ENCODE data around the gene TMEM225. TPM values are rescaled to one million over a fixed set of nuclear protein-coding genes. Genes with fewer than 3 reads are reported as not detected.

TMEM225 gene
- total and polyA plus RNA-seq, 7 donors = not detected

Other genes with a start within 250 kb of the TMEM225 start
- 1 to 10 TPM; 2.0 to 3.0 (median 2.6) TPM for gene SCN3B, start 231.0 kb downstream of the TMEM225 start, total RNA-seq
- gene SCN3B, start 231.0 kb downstream of the TMEM225 start, polyA plus RNA-seq = 1 to 10 TPM in 1 of 3 donors, under 1 TPM in 1, not detected in 1; 0.60 to 1.5 TPM
- 1 to 10 TPM; 6.1 to 7.1 (median 6.7) TPM for gene ZNF202, start 144.0 kb downstream of the TMEM225 start, total RNA-seq
- gene ZNF202, start 144.0 kb downstream of the TMEM225 start, polyA plus RNA-seq = 1 to 10 TPM; 1.2 to 8.1 (median 2.8) TPM
- not detected for gene OR6X1, start 131.2 kb downstream of the TMEM225 start, total RNA-seq
- gene OR6X1, start 131.2 kb downstream of the TMEM225 start, polyA plus RNA-seq = not detected
- not detected for gene OR6M1, start 79.3 kb downstream of the TMEM225 start, total RNA-seq
- gene OR6M1, start 79.3 kb downstream of the TMEM225 start, polyA plus RNA-seq = not detected
- not detected for gene OR8D4, start 16.5 kb upstream of the TMEM225 start, total RNA-seq
- gene OR8D4, start 16.5 kb upstream of the TMEM225 start, polyA plus RNA-seq = under 1 TPM in 1 of 3 donors, not detected in 2; 0.03 TPM
- not detected for gene OR4D5, start 53.9 kb upstream of the TMEM225 start, total RNA-seq
- not detected for gene OR4D5, start 53.9 kb upstream of the TMEM225 start, polyA plus RNA-seq
- gene OR6T1, start 58.2 kb upstream of the TMEM225 start, total RNA-seq = not detected
- not detected for gene OR6T1, start 58.2 kb upstream of the TMEM225 start, polyA plus RNA-seq
- not detected for gene OR10S1, start 92.1 kb upstream of the TMEM225 start, total RNA-seq
- not detected for gene OR10S1, start 92.1 kb upstream of the TMEM225 start, polyA plus RNA-seq
- gene OR10G6, start 109.5 kb upstream of the TMEM225 start, total RNA-seq = not detected
- gene OR10G6, start 109.5 kb upstream of the TMEM225 start, polyA plus RNA-seq = not detected
- under 1 TPM in 1 of 4 donors, not detected in 3; 0.71 TPM for gene OR10G4, start 127.3 kb upstream of the TMEM225 start, total RNA-seq
- under 1 TPM in 1 of 3 donors, not detected in 2; 0.03 TPM for gene OR10G4, start 127.3 kb upstream of the TMEM225 start, polyA plus RNA-seq
- not detected for gene OR10G9, start 137.3 kb upstream of the TMEM225 start, total RNA-seq
- not detected for gene OR10G9, start 137.3 kb upstream of the TMEM225 start, polyA plus RNA-seq
- not detected for gene OR10G8, start 141.1 kb upstream of the TMEM225 start, total RNA-seq
- gene OR10G8, start 141.1 kb upstream of the TMEM225 start, polyA plus RNA-seq = not detected
- gene OR10G7, start 155.7 kb upstream of the TMEM225 start, total RNA-seq = not detected
- not detected for gene OR10G7, start 155.7 kb upstream of the TMEM225 start, polyA plus RNA-seq
- 10 to 100 TPM; 14.2 to 16.6 (median 14.6) TPM for gene VWA5A, start 229.8 kb upstream of the TMEM225 start, total RNA-seq
- gene VWA5A, start 229.8 kb upstream of the TMEM225 start, polyA plus RNA-seq = 10 to 100 TPM; 31.0 to 43.8 (median 34.0) TPM

Measured in sigmoid colon (tissue), 7 donors.